DND-41 (cell line): ENCODE measurements around the gene SPATA22.

Experiments
- EZH2 ChIP-seq: IDR thresholded peaks from 3 replicates; pipeline ENCODE4 v1.6.1; 2012; ENCODE audit warnings: borderline replicate concordance, low read depth, mild to moderate bottlenecking, moderate library complexity, low read length, inconsistent platforms; ENCODE audit not compliant: severe bottlenecking
- TF ChIP-seq, protein P1 (sequence below): IDR thresholded peaks from 2 replicates; pipeline ENCODE4 v1.5.1; 2012; ENCODE audit warnings: borderline replicate concordance, low read length, moderate library complexity, mild to moderate bottlenecking; ENCODE audit not compliant: poor library complexity, severe bottlenecking; ENCODE audit errors: extremely low read depth

DNA sequence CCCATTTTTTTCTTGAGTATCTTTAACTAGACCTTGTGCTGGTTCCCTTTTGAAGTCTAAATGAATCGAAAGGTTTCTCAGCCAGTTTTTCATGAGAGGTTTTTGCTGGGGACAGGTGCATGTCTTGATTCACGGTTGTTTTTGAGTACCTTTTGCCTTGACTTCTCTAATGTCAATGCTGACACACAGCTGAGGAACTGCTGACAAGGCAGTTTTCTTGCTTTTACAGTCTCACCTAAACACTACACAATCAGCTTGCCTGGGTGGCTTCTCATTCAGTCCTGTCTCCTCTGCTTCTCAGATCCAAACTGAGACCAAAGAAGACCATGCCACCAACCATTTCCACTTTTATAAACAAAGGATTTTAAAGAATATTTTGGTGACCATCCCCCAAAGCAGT is 53.4 kb downstream of the SPATA22 start:
- TF ChIP-seq, protein P1, sequence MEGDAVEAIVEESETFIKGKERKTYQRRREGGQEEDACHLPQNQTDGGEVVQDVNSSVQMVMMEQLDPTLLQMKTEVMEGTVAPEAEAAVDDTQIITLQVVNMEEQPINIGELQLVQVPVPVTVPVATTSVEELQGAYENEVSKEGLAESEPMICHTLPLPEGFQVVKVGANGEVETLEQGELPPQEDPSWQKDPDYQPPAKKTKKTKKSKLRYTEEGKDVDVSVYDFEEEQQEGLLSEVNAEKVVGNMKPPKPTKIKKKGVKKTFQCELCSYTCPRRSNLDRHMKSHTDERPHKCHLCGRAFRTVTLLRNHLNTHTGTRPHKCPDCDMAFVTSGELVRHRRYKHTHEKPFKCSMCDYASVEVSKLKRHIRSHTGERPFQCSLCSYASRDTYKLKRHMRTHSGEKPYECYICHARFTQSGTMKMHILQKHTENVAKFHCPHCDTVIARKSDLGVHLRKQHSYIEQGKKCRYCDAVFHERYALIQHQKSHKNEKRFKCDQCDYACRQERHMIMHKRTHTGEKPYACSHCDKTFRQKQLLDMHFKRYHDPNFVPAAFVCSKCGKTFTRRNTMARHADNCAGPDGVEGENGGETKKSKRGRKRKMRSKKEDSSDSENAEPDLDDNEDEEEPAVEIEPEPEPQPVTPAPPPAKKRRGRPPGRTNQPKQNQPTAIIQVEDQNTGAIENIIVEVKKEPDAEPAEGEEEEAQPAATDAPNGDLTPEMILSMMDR = no peak
- no peak for TF ChIP-seq EZH2
